Stimulated activated CD8-positive, alpha-beta memory T cell treated with anti-CD3 and anti-CD28 coated beads, Interleukin-2, amount 100 ng/mL, for 48 hours (primary cell): ENCODE measurements around the gene LNX2.
"Not testable (repeated sequence)": the region's sequence is repeated elsewhere in the genome, so short reads cannot be mapped to it uniquely, and the experiment has no call there.

Experiments
- DNase-seq, 2 donors: peaks; one replicate each; pipeline ENCODE4 v3.0.0-alpha.2; 2020; ENCODE audit warnings: low read depth in 2 of 2

LNX2 gene

GRCh38 chr13:27637289-27637626 is 16.9 kb upstream of the LNX2 start:
- no peak for DNase-seq

DNA sequence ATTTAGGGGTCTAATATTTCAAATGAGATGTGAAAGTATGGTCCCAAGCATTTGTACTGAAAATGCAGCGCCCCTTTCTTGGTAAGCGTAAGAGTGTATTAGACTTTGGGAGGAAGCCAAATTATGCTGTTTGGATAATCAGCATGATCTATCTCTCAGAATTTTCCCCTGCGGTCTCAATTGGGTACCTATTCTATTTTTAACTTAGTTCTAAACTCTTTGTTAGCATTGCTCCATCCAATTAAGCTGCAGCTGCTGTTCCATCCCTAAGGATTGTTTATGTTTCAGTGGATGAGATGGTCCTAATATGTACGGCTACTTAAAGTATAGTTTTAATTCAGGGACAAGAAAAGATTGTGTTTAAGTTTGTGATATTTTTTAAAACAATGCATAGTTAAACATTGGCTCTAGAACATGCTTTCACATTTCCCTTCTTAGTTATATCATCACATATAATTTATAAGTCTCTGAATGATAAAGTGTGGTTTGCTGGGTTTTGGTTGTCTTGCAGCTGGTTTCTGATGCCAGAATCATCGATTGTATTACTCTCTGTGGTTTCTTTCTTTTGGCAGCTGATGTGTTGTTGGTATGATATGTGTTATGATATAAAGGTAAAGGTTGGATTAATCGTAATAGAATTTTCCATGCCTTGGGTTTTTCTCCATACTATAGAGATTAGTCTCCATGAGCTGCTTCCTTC is 16.4 kb upstream of the LNX2 start:
- no peak for DNase-seq

DNA sequence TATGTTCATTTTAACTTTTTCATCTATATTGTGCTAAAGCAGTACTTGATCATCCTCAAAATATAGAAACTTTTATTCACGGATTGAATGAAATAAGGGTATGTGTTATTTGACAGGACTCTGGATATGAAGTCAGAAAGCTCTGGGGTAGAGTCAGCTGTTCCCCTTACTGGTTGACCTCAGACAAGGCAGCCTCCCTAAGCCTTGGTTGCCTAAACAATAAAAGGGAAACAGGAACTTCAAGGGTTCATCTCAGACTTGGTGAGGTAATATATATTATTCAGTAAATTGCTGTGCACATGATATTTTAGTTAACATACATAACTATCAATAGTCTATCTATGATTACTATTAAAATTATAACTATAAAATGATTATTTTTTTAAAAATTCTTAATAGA is 14.9 kb upstream of the LNX2 start:
- no peak for DNase-seq

DNA sequence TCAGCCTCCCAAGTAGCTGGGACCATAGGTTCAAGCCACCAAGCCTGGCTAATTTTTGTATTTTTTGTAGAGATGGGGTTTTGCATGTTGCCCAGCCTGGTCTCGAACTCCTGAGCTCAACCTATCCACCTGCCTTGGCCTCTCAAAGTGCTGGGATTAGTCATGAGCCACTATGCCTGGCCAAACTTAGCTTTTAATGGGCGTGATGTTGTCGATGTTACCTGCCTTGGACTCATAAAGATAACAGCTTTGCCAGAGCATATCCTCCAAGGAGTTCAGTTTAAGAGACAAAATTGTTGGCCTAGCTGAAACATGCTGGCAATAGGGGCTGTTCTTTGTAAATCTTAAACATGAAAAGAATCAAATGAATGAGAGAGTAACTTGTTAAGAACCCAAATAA is 14.5 kb upstream of the LNX2 start:
- DNase-seq, result no peak

- no peak for DNase-seq
These were observed 13.9 kb upstream of the LNX2 start for GRCh38 chr13:27634231-27634630.

DNA sequence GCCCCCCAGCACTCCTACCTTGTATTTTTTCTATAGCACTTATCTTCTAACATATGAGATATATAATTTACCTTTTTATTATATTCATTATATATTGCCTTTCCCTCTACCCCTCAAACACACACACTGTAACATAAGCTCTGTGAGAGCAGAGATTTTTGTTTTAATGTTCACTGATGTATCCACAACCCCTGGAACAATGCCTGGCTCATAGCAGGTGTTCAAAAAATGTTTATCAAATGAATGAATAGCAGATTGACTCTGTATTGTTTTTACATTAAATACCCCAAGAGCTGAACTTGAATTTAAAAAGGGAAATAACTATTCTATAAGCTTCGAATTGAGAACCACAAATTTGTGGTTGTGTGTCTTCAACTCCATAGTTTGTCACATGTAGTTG is 12.3 kb upstream of the LNX2 start:
- no peak for DNase-seq

DNA sequence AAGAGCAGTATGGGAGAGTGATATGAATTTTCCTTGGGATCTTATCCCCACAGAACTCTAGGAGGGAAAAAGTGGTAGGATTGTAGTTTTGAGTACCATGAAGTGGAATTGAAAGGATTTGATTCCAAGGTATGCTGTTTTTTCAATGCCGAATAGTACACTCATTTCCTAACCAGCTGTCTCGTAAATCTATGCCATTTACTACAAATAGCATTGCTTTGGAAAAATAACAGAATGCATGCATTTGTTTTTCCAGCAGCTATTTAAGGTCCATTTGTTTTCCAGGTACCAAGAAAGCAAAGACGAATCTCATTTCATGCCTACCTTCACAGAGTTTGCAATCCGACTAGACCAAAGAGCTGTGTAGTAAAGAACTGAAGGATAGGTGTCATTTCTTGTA is 11.9 kb upstream of the LNX2 start:
- DNase-seq, result no peak

- DNase-seq, result no peak
These were observed 11.3 kb upstream of the LNX2 start for GRCh38 chr13:27631665-27632064.

GRCh38 chr13:27631156-27631555 is 10.8 kb upstream of the LNX2 start:
- DNase-seq, result no peak

GRCh38 chr13:27628766-27629165 is 8.4 kb upstream of the LNX2 start:
- DNase-seq, result not testable (repeated sequence)

GRCh38 chr13:27628081-27628480 is 7.8 kb upstream of the LNX2 start:
- no peak for DNase-seq

- no peak for DNase-seq
These were observed 7.1 kb upstream of the LNX2 start for GRCh38 chr13:27627380-27627779.

- DNase-seq, result no peak
These were observed 5.5 kb upstream of the LNX2 start for GRCh38 chr13:27625839-27626238.

GRCh38 chr13:27624071-27624470 is 3.7 kb upstream of the LNX2 start:
- no peak for DNase-seq

GRCh38 chr13:27622881-27623280 is 2.6 kb upstream of the LNX2 start:
- no peak for DNase-seq

DNA sequence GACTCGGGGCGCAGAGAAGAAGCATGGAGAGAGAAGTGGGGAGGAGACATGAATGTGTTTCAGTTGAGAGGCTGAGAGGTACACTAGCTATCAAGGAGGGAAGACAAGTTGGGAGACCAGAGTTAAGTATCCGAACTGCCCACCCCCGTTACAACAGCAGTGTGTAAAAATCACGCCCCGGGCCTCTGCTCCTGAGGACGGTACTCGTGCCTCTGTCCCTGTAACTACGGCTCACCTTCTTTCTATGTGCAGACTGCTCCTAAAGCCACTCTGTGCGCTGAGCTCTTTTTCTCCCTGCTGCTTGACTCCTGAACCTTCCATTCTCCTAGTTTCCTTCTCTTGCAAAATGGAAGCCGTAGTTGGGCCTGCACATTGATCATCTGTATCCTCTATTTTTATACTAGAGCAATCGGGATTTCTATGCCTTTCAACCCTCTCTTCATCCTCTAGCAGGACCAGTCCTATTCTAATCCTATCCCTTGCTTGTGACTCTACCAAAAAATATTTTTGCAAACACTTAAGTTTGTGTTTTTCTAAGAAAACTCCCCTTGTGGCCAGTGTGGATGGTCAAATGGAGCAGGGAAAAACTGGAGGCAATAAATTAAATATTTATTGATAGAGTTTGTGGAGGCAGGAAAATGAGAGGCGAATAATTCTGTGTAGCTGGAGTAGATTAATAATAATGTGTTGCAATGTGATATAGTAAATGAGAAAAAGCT is 1.9 kb upstream of the LNX2 start:
- peak in 1 of 2 donors; percentile 1 for DNase-seq

- DNase-seq, result peak; percentile 66
These were observed 1.2 kb upstream of the LNX2 start, which contains the start of gene POLR1D for GRCh38 chr13:27621366-27622101. Gene POLR1D (plus strand): TSS chr13:27621892. CDS start chr13:27621984, 92 bp downstream.

DNA sequence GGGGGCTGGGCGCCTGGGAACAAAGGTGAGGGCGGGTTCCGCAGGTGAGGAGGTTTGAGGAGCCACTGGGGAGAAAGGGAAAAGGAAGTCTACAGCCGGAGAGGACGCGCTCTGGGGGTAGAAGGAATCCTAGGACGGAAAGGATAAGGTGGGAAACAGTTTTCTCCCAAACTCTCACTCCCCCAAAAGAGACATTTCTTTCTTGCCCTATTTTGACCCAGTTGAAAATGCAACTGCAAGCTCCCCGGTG is 712 bp upstream of the LNX2 start:
- DNase-seq, result no peak

- DNase-seq, result peak in 1 of 2 donors; percentile 30
These were observed 477 bp downstream of the LNX2 start for GRCh38 chr13:27619728-27620376.

DNA sequence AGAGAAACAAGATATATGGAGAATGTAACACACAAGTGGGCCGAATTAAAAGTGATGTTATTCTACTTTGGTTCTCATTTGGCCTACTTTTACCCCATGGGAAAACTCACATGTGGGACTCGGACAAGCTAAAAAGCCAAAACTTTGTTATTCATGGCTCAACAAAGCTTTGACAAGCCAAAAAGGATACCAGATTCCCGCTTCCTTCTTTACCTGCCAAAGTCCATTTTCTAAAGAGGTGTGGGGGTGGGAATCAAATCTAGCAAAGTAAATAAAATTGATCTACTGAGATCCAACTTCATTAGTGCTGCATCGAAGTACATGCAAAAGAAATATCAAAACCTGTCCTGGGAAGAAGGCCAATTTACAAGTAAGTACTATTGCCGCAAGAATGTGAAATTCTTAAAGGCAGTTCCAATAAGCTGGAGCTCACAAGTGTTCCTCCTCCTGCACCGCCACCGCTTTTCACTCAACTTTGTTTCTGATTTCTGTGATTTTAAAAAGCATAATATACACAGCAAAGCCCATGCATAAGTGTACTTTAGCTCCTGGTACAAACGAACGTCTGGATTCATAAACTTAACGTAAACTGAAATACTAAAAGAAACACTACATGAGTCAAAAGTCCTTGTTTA is 1.1 kb downstream of the LNX2 start:
- no peak for DNase-seq

DNA sequence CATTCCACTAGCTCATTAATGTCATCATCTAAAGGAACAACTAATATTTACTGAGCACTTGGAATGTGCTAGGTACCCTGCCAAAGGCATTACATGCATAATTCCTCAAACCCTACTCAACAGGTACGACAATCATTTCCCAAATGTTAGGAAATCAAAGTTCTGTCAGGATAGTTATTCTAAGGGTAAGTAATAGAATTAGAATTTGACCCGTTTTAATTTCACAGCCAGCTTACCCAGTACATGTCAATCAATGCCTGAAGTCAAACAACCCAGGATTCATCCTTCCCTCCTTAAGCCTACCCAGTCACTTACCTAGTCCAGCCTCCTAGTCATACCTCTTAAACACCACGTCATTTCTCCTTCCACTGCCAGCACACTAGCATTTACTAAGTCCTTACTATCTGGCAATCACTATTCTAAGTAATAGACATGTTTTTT is 2.4 kb downstream of the LNX2 start:
- DNase-seq, result no peak

- no peak for DNase-seq
These were observed 6.7 kb downstream of the LNX2 start for GRCh38 chr13:27613628-27614027.
